HG03521 (cell line): ENCODE data around the gene ACR.

Experiments used
- ATAC-seq: cut with Tn5 transposase; IDR thresholded peaks from one replicate; pipeline ENCODE4 v1.9.1; 2021; ENCODE audit warnings: mild to moderate bottlenecking, moderate library complexity; ENCODE audit not compliant: unreplicated experiment

Gene ACR

GRCh38 chr22:50737728-50738648 is at the start of gene ACR:
Gene ACR, plus strand, starts transcription at chr22:50738204. Its CDS starts 32 bp downstream, at chr22:50738236.
- no peak for ATAC-seq

GRCh38 chr22:50688448-50688847 is 49.6 kb upstream of the ACR start:
- ATAC-seq: no peak

GRCh38 chr22:50691521-50691920 is 46.5 kb upstream of the ACR start:
- no peak for ATAC-seq

GRCh38 chr22:50693462-50693861 is 44.5 kb upstream of the ACR start:
- ATAC-seq: no peak

GRCh38 chr22:50694099-50694605 is 43.9 kb upstream of the ACR start:
- ATAC-seq: no peak

- ATAC-seq: no peak
These were observed 43.1 kb upstream of the ACR start for GRCh38 chr22:50694766-50695420.

- no peak for ATAC-seq
These were observed 42.4 kb upstream of the ACR start for GRCh38 chr22:50695421-50696250.

- no peak for ATAC-seq
These were observed 41.7 kb upstream of the ACR start for GRCh38 chr22:50696251-50696798.

- ATAC-seq: no peak
These were observed 41.0 kb upstream of the ACR start for GRCh38 chr22:50696799-50697561.

- no peak for ATAC-seq
These were observed 40.1 kb upstream of the ACR start for GRCh38 chr22:50697667-50698506.

GRCh38 chr22:50698546-50698945 is 39.5 kb upstream of the ACR start:
- ATAC-seq: no peak

GRCh38 chr22:50699001-50699755 is 38.8 kb upstream of the ACR start:
- no peak for ATAC-seq

- ATAC-seq: no peak
These were observed 38.1 kb upstream of the ACR start for GRCh38 chr22:50699756-50700386.

GRCh38 chr22:50700387-50701075 is 37.5 kb upstream of the ACR start:
- no peak for ATAC-seq

- no peak for ATAC-seq
These were observed 37.0 kb upstream of the ACR start for GRCh38 chr22:50701076-50701419.

- ATAC-seq: no peak
These were observed 36.4 kb upstream of the ACR start for GRCh38 chr22:50701428-50702154.

- no peak for ATAC-seq
These were observed 35.7 kb upstream of the ACR start for GRCh38 chr22:50702261-50702671.
